ENCODE results near the gene MBP.

DNA sequence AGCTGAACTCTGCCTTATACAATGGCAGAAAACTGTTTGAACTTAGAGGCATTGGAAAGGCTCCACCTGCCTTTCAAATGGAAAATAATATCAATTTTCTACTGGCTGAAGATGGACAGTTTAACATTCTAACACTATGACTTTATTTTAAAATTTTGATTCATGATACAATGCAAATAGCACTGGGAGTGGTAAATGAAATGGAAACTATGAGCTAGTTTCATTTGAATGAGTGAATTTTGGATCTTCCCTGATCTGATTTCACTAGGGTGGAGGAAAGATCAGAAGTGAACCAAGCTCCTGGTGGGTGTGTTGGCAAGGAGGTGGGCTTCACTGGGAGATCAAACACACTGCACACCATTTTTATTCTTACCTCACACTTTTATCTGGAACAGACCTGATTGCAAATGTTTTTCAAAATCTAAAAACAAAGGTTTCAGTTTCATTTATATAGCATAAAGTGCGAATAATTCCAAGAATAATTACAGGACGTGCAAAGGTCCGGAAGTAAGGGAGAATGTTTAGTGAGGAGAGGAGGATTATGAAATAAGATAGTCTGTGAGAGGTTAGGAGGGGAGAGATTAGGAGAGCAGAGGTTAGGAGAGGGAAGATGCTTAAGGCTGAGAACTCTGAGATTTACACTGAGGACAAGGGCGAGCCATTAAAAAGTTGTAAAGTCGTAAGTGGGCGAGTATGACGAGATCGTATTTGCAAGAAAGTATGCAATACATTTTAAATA lies 18.6 kb upstream of the MBP start:
- TF ChIP-seq POLR2A (IDR thresholded peaks at IDR 0.05) = no peak
- TF ChIP-seq, protein P1, sequence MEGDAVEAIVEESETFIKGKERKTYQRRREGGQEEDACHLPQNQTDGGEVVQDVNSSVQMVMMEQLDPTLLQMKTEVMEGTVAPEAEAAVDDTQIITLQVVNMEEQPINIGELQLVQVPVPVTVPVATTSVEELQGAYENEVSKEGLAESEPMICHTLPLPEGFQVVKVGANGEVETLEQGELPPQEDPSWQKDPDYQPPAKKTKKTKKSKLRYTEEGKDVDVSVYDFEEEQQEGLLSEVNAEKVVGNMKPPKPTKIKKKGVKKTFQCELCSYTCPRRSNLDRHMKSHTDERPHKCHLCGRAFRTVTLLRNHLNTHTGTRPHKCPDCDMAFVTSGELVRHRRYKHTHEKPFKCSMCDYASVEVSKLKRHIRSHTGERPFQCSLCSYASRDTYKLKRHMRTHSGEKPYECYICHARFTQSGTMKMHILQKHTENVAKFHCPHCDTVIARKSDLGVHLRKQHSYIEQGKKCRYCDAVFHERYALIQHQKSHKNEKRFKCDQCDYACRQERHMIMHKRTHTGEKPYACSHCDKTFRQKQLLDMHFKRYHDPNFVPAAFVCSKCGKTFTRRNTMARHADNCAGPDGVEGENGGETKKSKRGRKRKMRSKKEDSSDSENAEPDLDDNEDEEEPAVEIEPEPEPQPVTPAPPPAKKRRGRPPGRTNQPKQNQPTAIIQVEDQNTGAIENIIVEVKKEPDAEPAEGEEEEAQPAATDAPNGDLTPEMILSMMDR (IDR thresholded peaks at IDR 0.05) = no peak
